GM12892 (cell line): Measurements from ENCODE around the gene ANKH.

ENCODE experiments used
- POLR2AphosphoS5 ChIP-seq: IDR thresholded peaks from 2 replicates; pipeline ENCODE4 v1.6.1; 2011; ENCODE audit warnings: low read depth, low read length, control low read depth
- TAF1 ChIP-seq: IDR thresholded peaks from 2 replicates; pipeline ENCODE4 v1.6.1; 2011; ENCODE audit warnings: low read depth, mild to moderate bottlenecking, control low read depth, low read length, borderline replicate concordance

GRCh38 chr5:14705556-14705955 lies 166.0 kb downstream of the ANKH start:
- TF ChIP-seq POLR2AphosphoS5, result no peak
- no peak for TF ChIP-seq TAF1
